Fibroblast of mammary gland (primary cell): ENCODE results near the gene CYP3A7.
"Not testable (repeated sequence)": the region's sequence is repeated elsewhere in the genome, so short reads cannot be mapped to it uniquely, and the experiment has no call there.

Experiments
- DNase-seq: peaks from one replicate; pipeline ENCODE4 v3.0.0-alpha.2; 2010; ENCODE audit warnings: low read depth
- H3K4me3 ChIP-seq: 2 replicates; pipeline ENCODE4 v1.5.1; 2011; ENCODE audit warnings: low read depth, mild to moderate bottlenecking, low read length, moderate library complexity; ENCODE audit not compliant: control insufficient read depth
- CTCF ChIP-seq: conservative IDR thresholded peaks from 2 replicates; pipeline ENCODE4 v1.5.1; 2011; ENCODE audit warnings: low read depth, low read length, inconsistent platforms; ENCODE audit not compliant: control insufficient read depth, insufficient read depth

CYP3A7 gene

GRCh38 chr7:99755085-99755484 lies 20.1 kb upstream of the CYP3A7 start:
- no peak for DNase-seq
- no peak for TF ChIP-seq CTCF
- no peak overlapping the region for H3K4me3 ChIP-seq

GRCh38 chr7:99752356-99752755 lies 17.4 kb upstream of the CYP3A7 start:
- H3K4me3 ChIP-seq, result no peak overlapping the region
- TF ChIP-seq CTCF, result no peak
- peak; percentile 43 for DNase-seq

- not testable (repeated sequence) for DNase-seq, H3K4me3 ChIP-seq
These were observed 16.5 kb upstream of the CYP3A7 start for GRCh38 chr7:99751322-99752052.

GRCh38 chr7:99748846-99749579 lies 14.0 kb upstream of the CYP3A7 start:
- TF ChIP-seq CTCF, result no peak
- no peak overlapping the region for H3K4me3 ChIP-seq
- DNase-seq, result no peak

GRCh38 chr7:99746915-99747314 lies 11.9 kb upstream of the CYP3A7 start:
- DNase-seq, H3K4me3 ChIP-seq: not testable (repeated sequence)

GRCh38 chr7:99745395-99745794 lies 10.4 kb upstream of the CYP3A7 start:
- not testable (repeated sequence) for DNase-seq, H3K4me3 ChIP-seq

- DNase-seq, result peak; percentile 25
- no peak for TF ChIP-seq CTCF
- H3K4me3 ChIP-seq, result no peak overlapping the region
These were observed 7.9 kb upstream of the CYP3A7 start for GRCh38 chr7:99742737-99743394.

- no peak for DNase-seq
These were observed 6.4 kb upstream of the CYP3A7 start for GRCh38 chr7:99741441-99741795.

More at GRCh38 chr7:99741441-99741795, 6.4 kb upstream of the CYP3A7 start:
- TF ChIP-seq CTCF, result no peak
- no peak overlapping the region for H3K4me3 ChIP-seq
